HCT116 (cell line): ENCODE measurements around the gene PVALEF.

Experiments
- ATF3 ChIP-seq: IDR thresholded peaks from 2 replicates; pipeline ENCODE4 v1.6.1; 2012
- CTCF ChIP-seq, 3 experiments: fragments of 200-600 bp in 1 of 3; sonication (generic) in 1 of 3; IDR thresholded peaks in 2 of 3; conservative IDR thresholded peaks in 1 of 3; 2 replicates each; pipeline ENCODE4 v1.5.1; 2012 to 2017; ENCODE audit warnings: low read depth in 2 of 3, low read length in 2 of 3, antibody characterized with exemption in 1 of 3, borderline replicate concordance in 1 of 3, control low read depth in 1 of 3, mild to moderate bottlenecking in 1 of 3, mixed read lengths in 1 of 3, mixed run types in 1 of 3, moderate library complexity in 1 of 3; ENCODE audit not compliant: insufficient read depth in 1 of 3
- JUND ChIP-seq: IDR thresholded peaks from 2 replicates; pipeline ENCODE4 v1.6.1; 2012
- POLR2A ChIP-seq: IDR thresholded peaks from 2 replicates; pipeline ENCODE4 v1.7.0; 2011; ENCODE audit warnings: borderline replicate concordance; ENCODE audit not compliant: insufficient read depth, insufficient read length; ENCODE audit errors: extremely low read depth
- POLR2AphosphoS5 ChIP-seq: IDR thresholded peaks from 2 replicates; pipeline ENCODE4 v1.6.1; 2011; ENCODE audit warnings: mild to moderate bottlenecking, low read depth, low read length, moderate library complexity
- RAD21 ChIP-seq: IDR thresholded peaks from 2 replicates; pipeline ENCODE4 v1.6.1; 2012; ENCODE audit warnings: low read depth, mild to moderate bottlenecking
- ZNF274 ChIP-seq: fragments of 200-500 bp; sonication (Bioruptor generic); IDR thresholded peaks from 2 replicates; pipeline ENCODE4 v1.6.1; 2014; ENCODE audit warnings: mild to moderate bottlenecking, low read depth, low read length, inconsistent platforms

GRCh38 chr17:81123052-81124048 is 42.0 kb upstream of the PVALEF start:
- TF ChIP-seq JUND (no peak), CTCF (IDR thresholded peaks at IDR 0.05 in 2 of 3, conservative IDR thresholded peaks at IDR 0.05 in 1 of 3; ENCODE audit: borderline replicate concordance in 1 of 3, insufficient read depth in 1 of 3, low read depth in 2 of 3, low read length in 2 of 3) (no peak), ZNF274 (no peak), RAD21 (no peak), POLR2AphosphoS5 (no peak), POLR2A (no peak), ATF3 (no peak)
